Common myeloid progenitor, CD34-positive (primary cell): ENCODE measurements around the gene DNAJC13.

ENCODE experiments used
- CTCF ChIA-PET: fragments of 350-600 bp; sonication (Branson Sonifier 250); formaldehyde crosslinking; loops from one replicate; lab custom pipeline; 2021; ENCODE audit warnings: antibody characterized with exemption; lab: Charles Lee
- POLR2A ChIA-PET: fragments of 350-600 bp; sonication (Branson Sonifier 250); formaldehyde crosslinking; loops from one replicate; lab custom pipeline; 2021; ENCODE audit warnings: antibody characterized with exemption; lab: Charles Lee
- DNase-seq, 3 donors: peaks; one replicate each; pipeline versions ENCODE4 v3.0.0 to v3.0.0-alpha.2; 2013
- H3K27ac ChIP-seq, 2 experiments: 1 replicate in 1 of 2; 2 replicates in 1 of 2; pipeline ENCODE4 v1.7.0; 2013; ENCODE audit warnings: inconsistent platforms in 2 of 2, low read length in 2 of 2, mild to moderate bottlenecking in 2 of 2, low read depth in 1 of 2, moderate library complexity in 1 of 2; ENCODE audit not compliant: severe bottlenecking in 2 of 2, insufficient read depth in 1 of 2, poor library complexity in 1 of 2
- H3K27me3 ChIP-seq, 5 experiments: replicated peaks in 2 of 5; 1 replicate in 3 of 5; 2 replicates in 2 of 5; pipeline versions ENCODE4 v1.6.1 to v1.7.0; 2013; ENCODE audit warnings: low read length in 4 of 5, mild to moderate bottlenecking in 2 of 5, moderate library complexity in 2 of 5, inconsistent platforms in 1 of 5; ENCODE audit not compliant: insufficient read depth in 5 of 5, control insufficient read depth in 4 of 5
- H3K36me3 ChIP-seq, 4 experiments: 1 replicate in 2 of 4; 2 replicates in 2 of 4; pipeline versions ENCODE4 v1.6.1 to v1.7.0; 2013; ENCODE audit warnings: low read length in 3 of 4, control low read depth in 1 of 4, mild to moderate bottlenecking in 1 of 4; ENCODE audit not compliant: control insufficient read depth in 4 of 4, insufficient read depth in 4 of 4
- H3K4me1 ChIP-seq, 4 experiments: 1 replicate in 3 of 4; 2 replicates in 1 of 4; pipeline versions ENCODE4 v1.6.1 to v1.7.1; 2013; ENCODE audit warnings: low read length in 3 of 4, mild to moderate bottlenecking in 3 of 4, control low read depth in 1 of 4, inconsistent platforms in 1 of 4, moderate library complexity in 1 of 4; ENCODE audit not compliant: control insufficient read depth in 4 of 4, insufficient read depth in 4 of 4; ENCODE audit errors: control extremely low read depth in 1 of 4
- H3K4me3 ChIP-seq, 7 experiments: 1 replicate in 4 of 7; 2 replicates in 3 of 7; pipeline versions ENCODE4 v1.5.1 to v1.7.0; 2013; ENCODE audit warnings: mild to moderate bottlenecking in 7 of 7, low read length in 6 of 7, moderate library complexity in 6 of 7, inconsistent platforms in 2 of 7, low read depth in 2 of 7, control low read depth in 1 of 7; ENCODE audit not compliant: insufficient read depth in 4 of 7, control insufficient read depth in 1 of 7; ENCODE audit errors: extremely low read depth in 1 of 7
- H3K9me3 ChIP-seq, 5 experiments: 1 replicate in 4 of 5; 2 replicates in 1 of 5; pipeline versions ENCODE4 v1.6.1 to v1.7.1; 2013; ENCODE audit warnings: low read length in 4 of 5, mild to moderate bottlenecking in 2 of 5, inconsistent platforms in 1 of 5, low read depth in 1 of 5, moderate library complexity in 1 of 5; ENCODE audit not compliant: control insufficient read depth in 4 of 5, insufficient read depth in 2 of 5; ENCODE audit errors: control extremely low read depth in 1 of 5
- WGBS: methylation state at CpG from one replicate; pipeline ENCODE4 v1.1.5; 2013; ENCODE audit not compliant: insufficient coverage; 5-methylcytosine and 5-hydroxymethylcytosine counted together

Gene DNAJC13

DNA sequence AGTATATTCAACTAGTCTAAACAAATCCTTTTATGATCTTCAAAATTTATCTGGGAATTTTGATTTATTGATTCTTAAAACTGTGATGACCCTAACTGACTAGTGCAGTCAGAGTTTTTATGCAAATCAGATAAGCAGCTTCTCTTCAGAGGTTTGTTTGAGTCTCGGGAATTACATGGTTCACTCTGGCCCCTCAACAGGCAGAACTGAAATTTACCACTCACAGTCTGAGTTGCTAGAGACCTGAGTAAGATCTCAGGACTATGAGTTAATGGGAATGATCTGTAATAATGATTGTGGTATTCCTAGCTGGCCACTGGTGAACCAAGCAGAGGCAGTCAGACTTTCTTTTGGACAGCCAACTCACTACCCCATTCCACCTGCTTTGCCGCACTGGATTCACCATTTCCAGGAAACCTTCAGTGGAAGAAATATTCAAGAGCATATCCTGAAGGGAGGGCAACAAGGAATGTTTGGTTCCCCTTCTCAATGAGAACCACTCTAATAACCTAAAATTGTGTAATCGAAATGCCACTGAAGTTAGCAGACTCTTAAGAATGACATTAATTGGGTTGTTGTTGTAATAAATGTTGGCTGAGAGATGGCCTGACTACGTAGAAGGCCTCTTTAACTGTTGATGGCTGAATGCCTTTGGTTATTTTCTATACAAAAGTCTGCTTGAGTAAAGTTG lies 11.5 kb upstream of the DNAJC13 start:
- Histone ChIP-seq H3K27ac (no peak overlapping the region), H3K4me3 (no peak overlapping the region), H3K9me3 (no peaks in the 10 kb centered on the region), H3K27me3 (no peaks in the 10 kb centered on the region), H3K36me3 (no peaks in the 10 kb centered on the region), H3K4me1 (peaks cover 0 to 11% (median 2%) of the 10 kb centered on the region in 4 experiments)
- ChIA-PET POLR2A (no interaction called here), CTCF (interaction anchor here (0.7 to 2.0 kb wide), 4 partner anchors 8 to 151 kb away, joined by 3 to 4 read pairs (median 4); no protein-coding TSS in a partner anchor)
- DNase-seq, result no peak
- 88% methylated on average over 2 of the region's 4 CpGs for WGBS

DNA sequence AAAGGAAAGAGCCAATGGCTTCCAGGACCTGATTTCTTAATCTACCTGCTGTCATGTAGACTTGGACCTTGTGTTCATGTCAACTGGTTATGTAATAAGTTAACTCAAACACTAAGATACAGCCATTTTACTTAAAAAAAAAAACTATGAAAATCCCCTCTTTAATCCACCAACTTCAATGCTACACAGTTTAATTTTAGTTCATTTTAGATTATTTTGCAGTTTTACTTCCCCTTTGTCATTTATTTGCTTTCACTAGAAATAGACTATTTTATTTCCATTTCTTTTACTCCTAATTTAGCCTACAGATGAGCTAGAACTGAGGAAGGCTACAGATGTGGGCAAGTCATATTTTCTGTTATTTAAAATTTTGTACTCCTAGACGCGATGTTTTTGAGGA lies 10.7 kb upstream of the DNAJC13 start:
- H3K4me3 ChIP-seq, result no peak overlapping the region
- ChIA-PET CTCF (interaction anchor here (0.6 to 1.1 kb wide), 2 partner anchors 55 to 56 kb away, joined by 3 read pairs; no protein-coding TSS in a partner anchor), POLR2A (no interaction called here)
- no peaks in the 10 kb centered on the region for H3K9me3 ChIP-seq
- H3K27ac ChIP-seq, result no peak overlapping the region
- no peaks in the 10 kb centered on the region for H3K36me3 ChIP-seq
- no peaks in the 10 kb centered on the region for H3K27me3 ChIP-seq
- no CpG with 5 or more reads among the region's 2 CpGs for WGBS
- no peak for DNase-seq
- peaks cover 0 to 11% (median 2%) of the 10 kb centered on the region in 4 experiments for H3K4me1 ChIP-seq

DNA sequence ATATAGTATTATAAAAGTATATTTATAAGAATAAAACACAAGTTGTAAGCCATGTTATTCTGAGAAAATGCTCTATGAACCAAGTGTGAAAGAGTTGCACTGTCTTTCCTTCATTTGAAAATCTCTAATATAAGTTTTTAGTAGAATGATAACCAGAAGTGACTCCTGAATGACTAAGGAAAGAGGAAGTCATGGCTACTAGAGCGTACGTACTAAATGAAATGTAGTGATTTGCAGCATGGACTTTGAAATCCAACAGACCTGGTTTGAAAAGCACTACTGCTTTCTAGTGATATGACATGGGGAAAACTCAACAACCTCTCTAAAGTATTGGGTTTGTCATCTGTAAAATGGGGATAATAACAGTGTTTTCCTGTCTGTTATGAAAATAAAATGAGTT lies 10.3 kb upstream of the DNAJC13 start:
- Histone ChIP-seq H3K36me3 (no peaks in the 10 kb centered on the region), H3K9me3 (no peaks in the 10 kb centered on the region), H3K4me3 (no peak overlapping the region), H3K4me1 (peaks cover 0 to 11% (median 2%) of the 10 kb centered on the region in 4 experiments), H3K27ac (no peak overlapping the region), H3K27me3 (no peaks in the 10 kb centered on the region)
- peak in 2 of 3 donors; percentile 35 to 47 for DNase-seq
- CTCF ChIA-PET, result interaction anchor here (0.6 to 1.1 kb wide), 2 partner anchors 55 to 57 kb away, joined by 3 read pairs; no protein-coding TSS in a partner anchor
- POLR2A ChIA-PET, result no interaction called here
- no CpG with 5 or more reads among the region's 2 CpGs for WGBS

DNA sequence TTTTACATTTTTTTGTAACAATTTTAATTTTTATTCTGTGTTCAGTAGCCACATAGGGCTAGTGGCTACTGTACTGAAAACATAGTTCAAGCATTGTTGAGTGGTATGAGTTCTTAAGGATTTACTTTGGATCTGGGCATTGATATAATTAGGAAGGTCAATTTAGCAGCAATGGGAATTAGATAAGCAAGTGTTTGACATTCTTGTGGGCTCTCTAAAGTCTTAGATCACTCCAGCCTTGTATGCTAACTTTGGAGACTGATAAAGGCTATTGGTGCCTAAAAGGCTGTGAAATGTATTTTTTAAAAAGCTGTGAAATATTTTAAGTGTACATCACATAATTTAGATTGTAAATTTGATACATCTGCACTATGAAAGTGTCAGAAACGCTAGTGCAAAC lies 2.5 kb upstream of the DNAJC13 start:
- WGBS, result no CpG with 5 or more reads among the region's 1 CpG
- CTCF ChIA-PET, result interaction anchor here (1.0 to 1.1 kb wide), 2 partner anchors 9 to 10 kb away, joined by 3 to 4 read pairs; no protein-coding TSS in a partner anchor

DNA sequence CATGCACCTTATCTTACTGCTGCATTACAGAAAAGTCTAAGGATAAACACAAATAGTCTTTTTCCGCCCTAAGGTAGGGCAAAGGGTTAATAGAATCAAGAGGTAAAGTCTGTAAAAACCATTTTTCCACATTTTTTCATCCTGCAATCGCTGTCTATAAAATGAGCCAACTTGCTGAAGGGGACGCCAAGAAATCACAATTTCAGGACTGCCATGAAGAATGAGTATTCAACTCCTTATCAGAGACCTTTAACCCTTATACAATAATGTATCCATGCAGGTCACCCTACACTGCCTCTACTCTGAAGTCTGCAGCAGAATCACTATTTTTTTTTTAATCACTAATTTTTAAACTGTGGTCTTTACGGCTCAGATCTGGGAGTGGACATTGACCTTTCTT lies 1.1 kb upstream of the DNAJC13 start:
- ChIA-PET CTCF (no interaction called here), POLR2A (no interaction called here)
- H3K27me3 ChIP-seq, result no peaks in the 10 kb centered on the region
- no peak for DNase-seq
- no peak overlapping the region for H3K27ac ChIP-seq
- peaks cover 0 to 21% (median 19%) of the 10 kb centered on the region in 4 experiments for H3K4me1 ChIP-seq
- WGBS, result 95% methylated on average over 4 of the region's 4 CpGs
- no peaks in the 10 kb centered on the region for H3K9me3 ChIP-seq
- H3K4me3 ChIP-seq, result peak overlapping the region in 1 of 7 experiments; percentile 100
- peaks cover 0 to 8% (median 2%) of the 10 kb centered on the region in 4 experiments for H3K36me3 ChIP-seq

More for the DNA sequence above, 2.5 kb upstream of the DNAJC13 start:
- Histone ChIP-seq H3K27me3 (no peaks in the 10 kb centered on the region), H3K9me3 (no peaks in the 10 kb centered on the region), H3K4me3 (no peak overlapping the region), H3K27ac (no peak overlapping the region), H3K4me1 (peaks cover 0 to 17% (median 14%) of the 10 kb centered on the region in 4 experiments), H3K36me3 (peaks cover 0 to under 1% (median 0%) of the 10 kb centered on the region in 4 experiments)
- DNase-seq, result no peak
- POLR2A ChIA-PET, result no interaction called here

DNA sequence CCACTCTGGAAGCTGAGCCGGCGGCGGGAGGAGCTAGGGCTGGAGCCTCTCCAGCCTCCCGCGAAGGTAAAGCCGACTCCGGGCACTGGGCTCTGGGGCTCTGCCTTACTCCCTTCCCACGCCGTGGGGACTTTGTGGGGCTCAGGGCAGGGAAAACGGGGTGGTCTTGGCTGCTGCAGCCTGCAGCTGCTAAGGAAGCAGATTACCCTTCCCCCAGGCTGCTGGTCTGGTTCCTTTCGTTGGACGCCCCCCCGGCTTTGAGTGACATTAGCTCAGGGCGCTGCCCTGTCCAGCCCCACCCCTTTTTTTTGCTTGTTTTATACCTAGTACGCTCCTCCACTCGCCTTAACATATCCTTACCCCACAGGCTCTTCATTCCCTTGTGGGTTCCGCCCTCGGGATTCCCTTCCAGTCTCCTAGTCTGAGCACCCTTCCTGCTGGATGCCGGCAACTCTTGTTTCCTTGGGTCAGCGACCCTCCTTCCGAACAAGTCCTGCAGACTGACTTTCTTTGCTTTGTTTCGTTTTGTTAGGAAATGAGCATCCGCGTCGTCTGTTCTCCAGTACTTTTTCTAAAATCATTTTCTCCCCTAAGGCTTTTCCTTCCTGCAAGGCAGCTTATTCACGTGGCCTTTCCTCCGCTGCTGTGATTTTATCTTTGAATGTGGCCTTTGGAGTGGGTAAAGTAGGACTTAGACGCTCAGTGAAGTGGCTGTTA lies 551 bp downstream of the DNAJC13 start:
- under 1% methylated on average over 25 of the region's 28 CpGs for WGBS
- Histone ChIP-seq H3K27me3 (no peaks in the 10 kb centered on the region), H3K4me3 (peak overlapping the region; percentile 98 to 100 (median 100)), H3K4me1 (peaks cover 0 to 21% (median 19%) of the 10 kb centered on the region in 4 experiments), H3K27ac (peak overlapping the region; percentile 84 to 93), H3K9me3 (no peaks in the 10 kb centered on the region), H3K36me3 (peaks cover 2 to 11% (median 5%) of the 10 kb centered on the region in 4 experiments)
- ChIA-PET POLR2A (interaction anchor here (1.0 to 1.8 kb wide), 3 partner anchors 8 to 22 kb away, joined by 3 to 5 read pairs (median 5); no protein-coding TSS in a partner anchor), CTCF (interaction anchor here (1.0 to 1.2 kb wide), 2 partner anchors 31 to 32 kb away, joined by 3 to 4 read pairs; no protein-coding TSS in a partner anchor)
- DNase-seq, result peak; percentile 44 to 85 (median 79)
